Omental fat pad (tissue), 4 donors: ENCODE measurements around the gene OLFM2. TPM values are rescaled to one million over a fixed set of nuclear protein-coding genes. Genes with fewer than 3 reads are reported as not detected.
A peak's percentile ranks its signal among the peaks of the same experiment; 100 is the strongest.

Source experiments
- ATAC-seq: fragments of 150-250 bp; one replicate; pipeline ENCODE4 v1.9.1; 2016; ENCODE audit warnings: mild to moderate bottlenecking, moderate library complexity; ENCODE audit not compliant: low FRiP score
- DNase-seq: peaks from one replicate; pipeline ENCODE4 v3.0.0-alpha.2; 2019; ENCODE audit warnings: low spot score
- CTCF ChIP-seq, 3 donors: fragments of 450-650 bp; IDR thresholded peaks; one replicate each; pipeline ENCODE4 v1.5.1; 2016 to 2017; ENCODE audit warnings: antibody characterized with exemption in 3 of 3, mild to moderate bottlenecking in 3 of 3, moderate library complexity in 2 of 3
- total RNA-seq, 4 donors: library from RNA; depleted of rRNA; stranded (reverse); fragments of >200 nt; gene quantifications; one replicate each; pipeline ENCODE4 v1.1.0, GENCODE V29; 2016

Gene OLFM2
- total RNA-seq, 4 donors from 2014 or later: 12.9 to 41.3 (median 23.6) TPM

GRCh38 chr19:9916719-9917118 lies 19.6 kb downstream of the OLFM2 start:
- TF ChIP-seq CTCF (IDR thresholded peaks at IDR 0.05): no peak
- DNase-seq (no peak), ATAC-seq (no peak)

GRCh38 chr19:9914315-9915207 lies 21.8 kb downstream of the OLFM2 start:
- DNase-seq (peak; percentile 37), ATAC-seq (peak; percentile 84)
- no peak for TF ChIP-seq CTCF (IDR thresholded peaks at IDR 0.05)

- TF ChIP-seq CTCF (IDR thresholded peaks at IDR 0.05): no peak
- ATAC-seq (peak; percentile 6), DNase-seq (no peak)
Measured at GRCh38 chr19:9914001-9914314, 22.4 kb downstream of the OLFM2 start.

- DNase-seq (no peak), ATAC-seq (peak; percentile 34)
- no peak for TF ChIP-seq CTCF (IDR thresholded peaks at IDR 0.05)
Measured at GRCh38 chr19:9913237-9914000, 22.9 kb downstream of the OLFM2 start.

GRCh38 chr19:9912551-9913236 lies 23.6 kb downstream of the OLFM2 start:
- no peak for DNase-seq
- no peak for TF ChIP-seq CTCF (IDR thresholded peaks at IDR 0.05)
- no peak for ATAC-seq

- no peak for TF ChIP-seq CTCF (IDR thresholded peaks at IDR 0.05)
- ATAC-seq: no peak
- no peak for DNase-seq
Measured at GRCh38 chr19:9911524-9912185, 24.7 kb downstream of the OLFM2 start.
